OCI-M2 (cell line): Measurements from ENCODE around the gene SCN2B.

Experiments used
- DNase-seq: peaks from one replicate; lab custom pipeline; 2025; ENCODE audit not compliant: unreplicated experiment; lab: John Stamatoyannopoulos, UW

Gene SCN2B

GRCh38 chr11:118175993-118176777 lies at the start of gene SCN2B:
SCN2B (minus strand) TSS chr11:118176639; CDS start chr11:118176431, 208 bp downstream.
- no peak for DNase-seq

DNA sequence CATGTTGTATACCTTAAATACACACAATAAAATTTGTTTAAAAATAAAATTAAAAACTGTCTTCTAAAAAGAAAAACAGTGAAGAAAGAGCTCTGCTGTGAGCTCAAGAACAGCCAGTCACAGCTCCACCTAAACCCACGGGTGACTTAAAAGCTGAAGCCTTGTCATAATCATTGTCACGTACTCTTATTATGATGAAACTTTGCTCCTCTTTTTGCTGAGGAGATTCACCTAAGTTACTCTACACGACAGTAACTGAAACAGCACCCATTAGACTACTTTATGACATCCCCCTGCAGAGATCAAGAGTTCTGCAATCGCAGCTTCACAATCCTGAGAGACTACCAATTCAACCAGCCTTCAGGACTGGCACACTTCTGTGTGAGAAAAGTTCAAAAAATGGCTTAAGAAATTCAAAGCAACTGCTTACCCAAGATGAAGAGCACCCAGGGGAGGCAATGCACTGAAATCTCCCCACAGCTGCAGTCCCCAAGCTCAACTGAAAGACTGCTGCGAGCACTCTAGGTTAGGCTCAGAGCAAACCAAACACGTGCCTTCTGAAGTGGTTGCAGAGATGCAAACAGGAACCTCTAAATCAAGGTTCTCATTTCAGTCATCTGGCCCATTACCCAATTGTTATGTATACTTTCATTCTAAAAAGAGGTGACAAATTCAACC lies 48.2 kb upstream of the SCN2B start, which contains the start of gene JAML:
Gene JAML (minus strand): TSS at position 501 of the 678 bp plus-strand sequence. CDS start 10,145 bp downstream, outside the sequence.
- no peak for DNase-seq

GRCh38 chr11:118223992-118224391 lies 47.6 kb upstream of the SCN2B start:
- no peak for DNase-seq

DNA sequence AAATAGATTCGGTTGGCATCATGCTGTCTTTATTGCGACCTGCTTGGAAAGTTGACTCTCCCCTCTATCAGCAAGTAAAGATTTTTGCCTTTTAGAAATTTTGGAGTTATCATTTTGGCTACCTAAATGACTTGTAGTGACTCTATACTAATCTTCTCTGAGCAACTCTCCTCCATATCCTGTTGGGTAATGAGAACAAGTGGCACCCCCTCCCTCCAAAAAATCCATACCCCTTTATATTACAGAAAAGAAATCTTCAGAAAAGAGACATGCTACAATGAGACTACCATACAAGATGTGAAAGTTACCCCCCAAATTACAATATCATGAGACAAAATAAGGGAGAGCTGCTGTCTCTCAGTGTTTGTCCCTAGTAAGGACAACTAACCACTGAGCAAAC lies 47.1 kb upstream of the SCN2B start:
- no peak for DNase-seq

GRCh38 chr11:118222437-118222836 lies 46.0 kb upstream of the SCN2B start:
- DNase-seq, result no peak

- DNase-seq, result no peak
Measured at GRCh38 chr11:118221419-118221818, 45.0 kb upstream of the SCN2B start.

- DNase-seq, result no peak
Measured at GRCh38 chr11:118219732-118220131, 43.3 kb upstream of the SCN2B start.

GRCh38 chr11:118219244-118219643 lies 42.8 kb upstream of the SCN2B start:
- DNase-seq, result no peak

- DNase-seq, result no peak
Measured at GRCh38 chr11:118217575-118217974, 41.1 kb upstream of the SCN2B start.

DNA sequence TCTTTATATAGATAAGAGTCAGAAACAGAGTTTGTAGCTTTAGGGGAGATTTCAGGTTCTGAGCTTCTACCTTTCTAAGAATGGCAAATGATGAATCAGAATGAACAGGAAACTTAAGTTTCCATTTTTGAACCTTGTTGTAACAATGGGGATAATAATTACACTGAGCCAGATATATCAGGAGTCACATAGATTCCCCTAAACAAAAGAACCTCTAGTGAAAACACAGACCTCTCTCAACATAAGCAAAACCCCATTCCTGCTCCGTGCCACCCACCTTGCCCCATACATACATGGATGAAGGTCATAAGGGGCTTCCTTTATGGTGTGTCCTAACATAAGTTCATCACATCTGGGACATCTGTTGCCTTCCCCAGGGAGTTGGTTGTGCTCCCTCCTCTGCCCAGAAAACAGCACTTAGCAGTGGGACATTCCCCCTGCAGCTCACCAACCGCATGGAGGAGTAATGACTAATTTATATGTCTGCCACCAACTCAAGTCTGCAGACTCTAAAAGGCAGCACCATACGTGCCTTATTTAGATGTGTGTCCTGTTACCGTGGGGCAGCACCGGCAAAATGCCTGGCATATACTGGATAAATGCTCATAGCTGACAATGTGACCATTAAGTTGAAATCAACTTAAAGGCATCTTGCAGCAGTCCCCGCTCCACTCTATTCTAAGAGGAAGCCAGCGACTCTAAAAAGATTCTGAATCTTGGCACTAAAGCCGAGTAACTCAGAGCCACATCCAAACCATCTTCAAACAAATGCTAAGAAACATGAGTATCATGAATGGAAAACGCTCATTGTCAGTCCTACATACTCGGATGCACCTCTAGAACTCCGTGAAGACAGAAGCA lies 40.4 kb upstream of the SCN2B start:
- no peak for DNase-seq

DNA sequence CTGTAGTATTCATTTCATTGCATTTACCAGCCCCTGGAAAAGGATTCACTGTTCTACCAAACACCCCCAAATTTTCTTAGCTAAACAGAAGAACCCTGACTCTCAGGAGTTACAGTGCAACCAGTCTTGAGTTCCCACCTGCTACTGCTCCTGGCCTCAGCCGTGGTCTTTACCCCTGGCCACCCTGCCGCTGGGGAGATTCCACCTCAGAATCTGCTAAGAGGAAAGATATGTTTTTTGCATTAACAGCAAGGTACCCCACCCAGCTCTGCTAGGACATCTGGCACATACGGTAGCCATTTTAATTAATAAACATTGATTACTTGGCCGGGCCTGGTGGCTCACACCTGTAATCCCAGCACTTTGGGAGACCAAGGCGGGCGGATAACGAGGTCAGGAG lies 39.3 kb upstream of the SCN2B start:
- DNase-seq, result no peak

DNA sequence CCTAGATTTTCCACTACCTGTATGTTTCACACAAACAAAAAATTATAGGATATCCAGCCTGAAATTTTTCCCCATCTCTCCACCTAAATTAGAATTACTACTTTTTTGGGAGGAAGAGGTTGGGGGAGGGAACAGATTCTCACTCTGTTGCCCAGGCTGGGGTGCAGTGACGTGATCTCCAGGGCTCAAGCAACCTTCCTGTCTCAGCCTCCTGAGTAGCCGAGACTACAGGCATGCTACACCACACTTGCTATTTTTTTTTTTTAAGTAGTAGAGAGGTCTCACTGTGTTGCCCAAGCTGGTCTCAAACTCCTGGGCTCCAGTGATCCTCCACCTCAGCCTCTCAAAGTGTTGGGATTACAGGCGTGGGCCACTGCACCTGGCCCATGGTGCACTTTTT lies 38.8 kb upstream of the SCN2B start:
- no peak for DNase-seq

DNA sequence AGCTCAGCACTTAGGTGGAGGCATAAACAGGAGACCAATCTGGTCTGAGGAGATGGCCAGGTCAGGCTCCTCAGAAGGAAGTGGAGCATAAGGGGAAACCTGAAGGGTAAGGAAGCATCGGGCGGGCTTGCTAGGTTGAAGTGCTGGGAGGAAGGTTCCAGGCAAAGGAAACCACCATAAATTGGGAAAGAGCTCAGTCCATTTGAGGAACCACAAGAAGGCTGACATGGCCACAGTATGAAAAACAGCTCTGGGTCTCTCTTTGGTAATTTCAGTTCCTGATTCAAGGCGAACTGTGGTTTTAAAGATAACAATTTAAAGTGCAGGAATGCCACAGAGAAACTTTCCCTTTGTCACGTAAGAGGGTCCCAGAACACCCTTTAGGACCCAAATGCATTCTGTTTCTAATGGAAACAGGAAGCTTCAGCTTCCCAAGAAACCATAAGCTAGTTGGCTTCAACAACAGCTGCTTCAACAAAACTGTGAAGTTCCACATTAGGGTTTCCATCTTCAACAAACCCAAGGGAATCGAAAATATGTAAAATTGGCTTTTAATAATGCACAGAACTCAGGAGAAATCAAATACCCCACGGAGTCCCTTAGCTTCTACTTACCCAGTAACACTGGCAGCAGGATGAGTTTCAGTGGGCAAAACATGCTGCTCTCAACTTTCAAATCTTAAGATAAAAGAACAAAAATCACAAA lies 37.9 kb upstream of the SCN2B start:
- no peak for DNase-seq

- no peak for DNase-seq
Measured at GRCh38 chr11:118213781-118214180, 37.3 kb upstream of the SCN2B start.

DNA sequence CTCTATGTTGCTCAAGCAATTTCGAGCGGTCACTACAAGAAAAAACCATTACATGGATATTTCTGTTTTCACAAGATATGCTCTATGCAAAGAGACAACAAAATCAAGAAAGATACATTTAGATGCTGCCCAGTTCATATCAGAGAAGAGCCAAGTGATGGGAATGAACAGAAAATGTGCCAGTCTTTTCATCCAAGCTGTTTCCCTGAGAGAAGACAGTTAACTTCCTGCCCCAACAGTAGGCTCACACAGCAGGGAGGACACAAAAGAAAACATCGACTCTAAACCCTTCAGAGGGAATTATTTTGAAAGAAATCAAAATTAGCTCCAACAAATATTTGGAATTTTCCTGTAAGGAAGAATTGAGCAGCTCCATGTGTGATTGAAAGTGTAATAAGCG lies 36.8 kb upstream of the SCN2B start:
- DNase-seq, result no peak

DNA sequence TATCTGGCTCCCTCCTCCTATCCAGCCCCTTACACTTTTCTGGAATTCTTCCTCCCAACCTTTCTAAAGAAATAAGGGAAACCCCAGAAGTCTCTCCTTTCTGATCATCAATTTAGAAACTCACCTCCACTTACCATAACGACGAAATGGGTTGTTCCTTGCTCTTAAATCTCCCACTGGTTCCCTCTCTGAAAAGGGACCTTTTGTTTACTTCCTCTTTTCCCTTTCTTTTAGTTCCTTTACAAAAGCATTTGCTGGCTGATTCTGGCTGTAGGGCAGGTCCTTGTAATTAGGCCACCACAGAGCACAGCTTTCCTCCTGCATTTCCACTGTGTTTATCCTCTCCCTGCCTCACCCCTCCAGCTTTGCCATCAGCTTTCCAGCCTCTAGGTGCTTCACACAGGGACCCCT lies 36.3 kb upstream of the SCN2B start:
- DNase-seq, result no peak

- DNase-seq, result no peak
Measured at GRCh38 chr11:118212131-118212725, 35.8 kb upstream of the SCN2B start.

DNA sequence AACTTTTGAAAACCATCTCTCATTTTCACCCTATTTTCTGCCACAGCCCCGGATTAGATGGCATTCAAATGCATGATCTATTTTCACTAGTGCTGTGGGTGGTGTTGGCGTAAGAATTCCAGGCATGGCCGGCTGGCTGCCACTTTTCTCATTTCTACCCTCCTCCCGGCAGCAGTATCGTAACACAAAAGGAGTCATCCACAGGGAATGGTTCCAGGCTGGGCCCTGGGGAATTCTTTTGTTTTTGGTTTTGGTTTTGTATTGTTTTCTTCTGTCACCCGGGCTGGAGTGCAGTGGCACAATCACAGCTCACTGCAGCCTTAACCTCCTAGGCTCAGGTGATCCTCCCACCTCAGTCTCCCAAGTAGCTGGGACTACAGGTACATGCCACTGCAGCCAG lies 34.6 kb upstream of the SCN2B start:
- DNase-seq, result no peak

- no peak for DNase-seq
Measured at GRCh38 chr11:118210323-118210722, 33.9 kb upstream of the SCN2B start.

- no peak for DNase-seq
Measured at GRCh38 chr11:118209033-118209432, 32.6 kb upstream of the SCN2B start.
